IPS-NIHi7 (cell line): Measurements from ENCODE around the gene TEK.

ENCODE experiments used
- DNase-seq: peaks from one replicate; pipeline ENCODE4 v3.0.0; 2012; ENCODE audit warnings: mixed read lengths; ENCODE audit errors: extremely low spot score

Gene TEK

DNA sequence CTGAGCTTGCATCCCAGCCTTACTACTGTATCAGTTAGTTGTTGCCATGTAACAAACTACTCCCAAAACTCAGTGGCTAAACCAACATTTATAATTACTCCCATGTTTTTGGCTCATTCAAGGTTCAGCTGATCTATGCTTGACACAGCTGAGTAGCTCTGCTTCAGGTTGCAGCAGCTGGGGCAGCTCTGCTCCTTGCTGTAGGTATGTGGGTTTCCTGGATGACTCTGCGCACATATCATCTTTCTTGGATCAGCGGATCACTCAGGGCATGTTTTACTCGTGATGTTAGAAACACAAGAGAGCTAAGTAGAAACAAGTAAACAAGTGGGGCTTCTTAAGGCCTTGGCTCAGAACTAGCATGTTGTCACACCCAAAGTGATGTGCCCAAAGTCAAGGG lies 15.1 kb downstream of the TEK start:
- DNase-seq, result no peak

DNA sequence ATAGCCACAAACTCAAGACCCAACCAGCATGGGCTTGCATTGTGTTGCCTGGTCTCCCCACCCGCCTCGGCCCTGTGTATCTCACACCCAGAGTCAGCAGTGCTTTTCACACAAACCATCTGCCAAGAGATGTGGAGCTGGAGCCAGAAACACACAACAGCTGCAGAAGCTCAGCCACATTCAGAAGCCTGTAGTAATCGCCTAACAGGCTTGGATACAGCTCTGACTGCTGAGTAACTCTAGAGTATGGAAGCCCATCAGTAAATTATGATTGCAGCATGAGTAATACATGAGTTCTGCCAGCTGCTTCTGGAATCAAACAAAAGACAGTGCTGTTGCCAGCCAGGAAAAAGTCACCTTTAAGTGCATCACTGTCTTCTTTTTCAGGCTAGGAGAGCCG lies 16.0 kb downstream of the TEK start:
- no peak for DNase-seq

DNA sequence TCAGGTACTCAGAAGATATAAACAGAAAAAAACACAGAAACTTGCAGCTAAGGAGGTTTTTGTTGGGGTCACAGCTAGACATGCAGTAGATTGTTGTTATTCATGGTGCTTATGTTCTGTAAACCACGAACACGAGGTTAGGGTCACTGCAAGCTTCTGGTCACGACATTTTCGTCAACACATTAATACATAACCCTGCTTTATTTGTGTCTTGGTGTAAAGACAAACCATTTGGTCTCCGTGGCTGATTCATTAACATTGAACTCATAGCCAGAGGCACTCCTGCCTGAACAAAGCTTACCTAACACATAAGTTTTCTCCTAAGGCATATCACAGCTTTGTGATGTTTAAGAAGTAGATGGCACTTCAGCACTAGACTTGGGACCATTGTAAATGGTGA lies 16.9 kb downstream of the TEK start:
- no peak for DNase-seq

DNA sequence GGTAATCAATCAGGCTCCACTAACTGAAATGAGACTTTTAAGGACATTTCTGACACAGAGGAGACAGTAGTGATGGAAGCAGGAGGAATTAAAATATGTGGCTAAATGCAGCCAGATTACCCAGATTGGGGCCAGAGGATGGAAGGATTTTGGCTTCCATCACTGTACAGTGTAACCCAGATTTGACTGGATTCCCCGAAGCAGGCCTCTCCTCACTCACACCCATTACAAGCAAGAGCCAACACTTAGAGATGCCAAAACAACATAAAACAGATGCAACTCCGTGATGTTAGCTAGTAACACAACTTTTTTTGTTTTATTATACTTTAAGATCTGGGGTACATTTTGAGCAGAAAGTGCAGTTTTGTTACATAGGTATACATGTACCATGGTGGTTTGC lies 17.6 kb downstream of the TEK start:
- DNase-seq, result no peak

DNA sequence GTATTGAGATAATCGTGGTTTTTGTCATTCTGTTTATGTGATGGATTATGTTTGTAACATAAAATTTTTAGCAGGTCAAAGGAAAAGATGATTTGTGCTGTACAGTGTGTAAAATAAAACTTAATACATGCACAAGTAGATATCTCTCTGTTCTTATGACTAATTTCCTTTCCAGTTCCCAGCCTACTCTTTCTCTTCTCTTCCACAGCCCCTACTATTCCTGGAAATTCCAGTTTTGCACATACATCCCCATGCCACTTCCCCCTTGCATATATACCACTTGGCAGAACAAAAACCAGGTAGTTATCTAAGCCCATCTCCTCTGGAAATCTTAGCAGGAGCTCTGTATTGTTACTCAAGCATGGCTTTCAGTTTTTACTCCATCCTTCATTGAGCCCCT lies 20.2 kb downstream of the TEK start:
- no peak for DNase-seq

DNA sequence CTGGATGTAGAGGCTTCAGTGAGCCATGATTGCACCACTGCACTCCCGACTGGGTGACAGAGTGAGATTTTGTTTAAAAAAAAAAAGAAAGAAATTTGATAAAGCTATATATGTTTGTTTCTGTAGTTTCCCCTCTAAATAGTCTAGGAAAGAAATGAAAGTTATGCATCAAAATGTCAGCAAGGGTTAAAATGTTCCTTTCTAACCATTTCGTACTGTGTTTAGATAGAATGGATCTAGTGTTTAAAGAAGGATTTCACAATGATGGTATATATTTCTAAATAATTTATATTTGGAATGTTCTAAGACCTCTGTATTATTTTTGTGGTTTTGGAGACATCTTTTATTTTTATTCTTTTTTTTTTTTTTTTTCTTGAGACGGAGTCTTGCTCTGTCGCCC lies 22.7 kb downstream of the TEK start:
- no peak for DNase-seq

DNA sequence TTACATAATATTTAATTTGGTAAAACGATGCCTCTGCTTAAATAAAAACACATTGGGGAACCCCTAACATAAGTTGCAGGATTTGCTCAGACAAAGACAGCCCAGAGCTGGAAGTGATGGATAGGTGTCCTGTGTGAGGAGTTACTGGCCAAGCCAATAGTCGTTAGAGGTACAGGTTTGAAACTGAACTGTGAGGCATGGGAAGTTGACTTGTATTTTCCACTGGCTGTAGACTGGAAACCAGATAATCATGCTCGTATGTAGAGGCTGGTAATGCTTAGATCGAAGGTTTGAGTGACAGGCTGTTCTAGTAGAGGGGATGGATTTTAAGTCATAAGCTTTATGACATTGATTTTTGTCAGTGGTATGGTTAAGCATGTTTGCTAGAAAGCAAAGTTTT lies 24.8 kb downstream of the TEK start:
- DNase-seq, result no peak

DNA sequence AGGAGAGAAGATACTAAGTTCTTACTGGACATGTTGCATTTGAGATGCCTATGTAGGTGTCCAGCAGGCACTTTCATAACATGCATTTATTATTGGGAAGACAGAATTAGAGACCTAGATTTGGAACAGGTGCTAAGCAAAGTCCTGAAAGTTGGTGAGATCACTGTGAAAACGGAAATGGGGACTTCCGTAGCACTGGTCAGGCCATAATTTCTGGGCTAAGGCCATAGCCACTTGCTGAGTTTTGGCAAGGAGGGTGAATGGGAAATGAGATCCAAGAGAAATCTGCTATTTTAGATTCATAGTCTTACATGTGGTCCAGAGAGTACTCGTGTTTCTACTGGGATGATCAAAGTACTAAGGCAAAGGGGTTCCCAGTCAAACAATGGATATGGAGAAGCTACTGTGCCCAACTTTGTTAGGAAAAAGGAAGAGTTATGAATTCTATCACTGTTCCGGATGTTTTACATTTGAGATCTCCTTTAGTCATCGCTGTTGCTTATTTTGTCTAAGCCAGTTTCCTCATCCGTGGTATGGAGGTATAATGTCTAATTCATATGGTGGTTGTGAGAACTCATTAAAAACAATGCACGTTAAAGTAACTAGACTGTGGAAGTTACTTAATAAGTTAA lies 33.4 kb downstream of the TEK start:
- no peak for DNase-seq

DNA sequence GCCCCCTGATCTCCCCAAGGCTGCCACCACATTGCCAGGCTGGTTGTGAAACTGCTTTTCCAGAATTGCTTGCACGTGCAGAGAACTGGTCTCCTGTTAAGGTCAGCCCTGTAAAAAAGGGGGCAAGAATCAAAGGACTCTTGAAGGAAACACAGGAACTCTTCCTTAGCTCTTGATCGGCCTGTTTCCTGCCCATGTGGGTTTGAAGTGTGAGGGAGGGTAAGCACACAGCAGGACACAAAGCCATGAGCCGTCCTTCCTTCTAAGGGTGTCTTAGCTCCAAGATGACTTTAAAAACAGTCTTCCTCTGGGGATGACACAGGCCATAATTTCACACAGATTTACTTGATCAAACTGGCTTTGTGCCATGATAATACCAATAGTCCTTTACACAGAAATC lies 36.1 kb downstream of the TEK start:
- peak; percentile 40 for DNase-seq

DNA sequence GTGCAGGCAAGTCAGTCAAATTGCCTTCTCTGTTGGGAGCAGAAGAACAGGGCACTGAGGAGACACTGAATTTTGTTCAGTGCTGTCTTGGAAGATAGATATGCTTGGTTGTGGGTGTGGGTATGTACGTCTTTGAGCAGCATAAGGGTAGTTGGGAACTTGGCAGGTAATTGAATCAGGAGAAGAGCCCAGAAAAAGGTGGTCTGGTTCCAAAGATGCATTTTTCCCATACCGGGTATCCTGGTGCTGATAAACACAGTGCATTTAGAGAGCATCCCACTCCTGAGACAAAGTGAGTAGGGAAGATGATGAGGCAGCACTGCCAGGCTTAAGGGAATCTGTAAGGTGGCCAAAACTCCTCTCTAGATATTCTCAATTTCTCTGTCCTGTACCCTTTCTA lies 40.6 kb downstream of the TEK start:
- no peak for DNase-seq

DNA sequence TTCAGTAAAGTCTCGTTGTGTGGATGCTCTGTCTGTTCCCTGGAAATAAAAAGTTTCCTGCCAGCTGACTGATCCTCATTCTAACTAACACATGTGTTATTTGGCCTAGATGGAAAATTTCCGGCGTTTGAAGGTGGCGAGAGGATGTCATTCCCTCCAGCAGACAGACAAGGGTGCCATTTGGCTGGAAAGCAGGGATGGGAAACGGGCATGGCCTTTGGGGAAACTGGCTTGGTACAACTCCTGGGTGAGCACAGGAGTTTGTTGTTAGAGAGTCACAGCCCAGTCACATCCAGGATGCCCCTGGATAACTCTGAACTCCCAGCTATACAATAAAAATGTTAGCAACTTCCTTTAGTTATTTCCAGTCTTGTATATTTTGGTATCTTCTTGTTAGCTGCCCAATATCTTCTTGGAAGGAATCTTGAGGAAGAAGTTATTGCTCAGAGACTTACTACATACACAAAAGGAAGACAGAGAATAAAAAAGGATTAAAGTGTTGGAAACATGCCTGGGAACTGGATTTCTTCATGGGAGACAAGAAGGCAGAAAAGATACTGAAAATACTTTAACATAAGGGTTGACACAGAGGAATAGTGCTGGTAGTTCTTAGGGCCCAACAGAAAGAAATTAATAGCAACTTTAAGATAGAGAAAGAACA lies 41.9 kb downstream of the TEK start:
- DNase-seq, result no peak

DNA sequence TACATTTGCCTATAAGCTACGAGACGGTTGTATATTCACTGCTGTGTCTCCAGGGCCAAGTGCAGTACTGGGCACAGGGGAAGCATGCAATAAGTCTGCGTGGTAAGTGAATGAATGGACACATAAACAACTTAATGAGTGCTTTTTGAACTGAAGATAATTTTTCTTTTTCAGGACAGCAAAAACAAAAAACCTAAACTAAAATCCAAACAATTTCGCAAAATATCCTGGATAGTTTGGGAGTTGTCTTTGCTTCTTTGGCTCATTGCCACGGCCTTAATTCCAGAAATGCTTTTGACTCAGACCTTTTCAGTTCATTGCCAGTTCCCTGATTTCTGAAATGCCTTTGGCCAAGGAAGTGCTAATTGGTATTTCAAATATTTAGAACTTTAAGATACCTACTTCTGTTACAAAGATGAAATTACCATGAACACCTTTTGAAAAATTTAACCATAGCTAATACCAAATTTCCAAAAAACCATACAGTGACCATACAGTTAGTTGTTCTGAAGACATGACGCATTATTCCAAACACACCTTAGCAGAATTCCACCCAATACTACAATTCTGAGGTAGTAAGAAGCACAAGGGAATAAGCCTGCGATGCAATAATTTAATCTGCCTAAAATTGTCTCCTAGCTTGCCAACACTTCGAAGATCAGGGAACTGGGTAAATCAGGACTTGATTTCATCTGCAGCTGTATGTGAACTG lies 42.8 kb downstream of the TEK start:
- DNase-seq, result no peak

DNA sequence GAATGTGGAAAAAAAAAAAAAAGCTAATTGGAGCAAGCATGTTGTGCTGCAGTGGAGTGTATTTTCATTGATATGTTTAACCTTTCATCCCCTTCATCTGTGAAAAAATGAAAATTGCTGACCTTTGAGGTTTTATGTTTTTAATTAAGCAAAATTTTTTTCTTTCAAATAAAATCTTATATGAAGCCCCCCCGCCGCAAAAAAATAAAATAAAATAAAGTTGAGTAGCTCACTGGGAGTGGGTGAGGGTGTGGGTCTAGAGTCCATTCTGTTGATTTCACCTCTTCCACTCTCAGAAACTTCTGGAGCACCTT lies 43.3 kb downstream of the TEK start:
- DNase-seq, result no peak

DNA sequence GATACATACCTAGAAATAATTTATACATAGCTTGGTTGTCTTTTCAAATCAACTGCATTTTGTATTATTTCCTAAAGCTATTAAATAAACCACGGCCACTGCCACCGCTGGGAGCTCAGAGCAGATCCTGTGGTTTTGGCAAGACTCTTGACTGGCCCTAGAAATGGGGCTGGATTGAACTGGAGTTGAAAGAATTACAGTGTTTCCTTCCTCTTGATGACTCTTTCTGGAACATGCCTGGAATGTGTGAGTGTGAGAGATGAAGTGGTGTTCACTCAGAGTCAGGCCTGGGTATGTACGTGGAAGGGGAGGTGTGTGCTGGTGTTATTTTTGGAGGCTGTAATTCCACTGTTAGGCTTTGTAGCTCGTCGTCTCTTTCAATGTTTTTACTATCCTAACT lies 45.9 kb downstream of the TEK start:
- DNase-seq, result no peak

DNA sequence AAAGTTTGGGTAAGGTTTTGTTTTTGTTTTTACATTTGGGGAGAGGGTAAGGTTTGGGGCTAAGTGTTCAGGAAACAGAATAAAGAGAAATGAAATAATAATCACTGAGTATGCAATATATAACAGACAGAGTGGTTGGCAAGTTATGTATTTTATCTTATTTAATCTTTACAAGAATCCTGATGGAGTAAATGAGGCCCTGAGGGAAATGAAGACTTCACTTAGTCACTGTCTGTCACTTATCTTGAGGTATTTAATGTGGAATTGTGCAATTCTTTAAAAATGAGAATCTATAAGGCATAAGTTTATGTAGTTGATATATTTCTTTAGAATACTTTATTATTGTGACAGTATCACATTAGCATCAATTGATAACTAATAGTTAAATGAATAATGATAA lies 48.1 kb downstream of the TEK start:
- DNase-seq, result no peak

DNA sequence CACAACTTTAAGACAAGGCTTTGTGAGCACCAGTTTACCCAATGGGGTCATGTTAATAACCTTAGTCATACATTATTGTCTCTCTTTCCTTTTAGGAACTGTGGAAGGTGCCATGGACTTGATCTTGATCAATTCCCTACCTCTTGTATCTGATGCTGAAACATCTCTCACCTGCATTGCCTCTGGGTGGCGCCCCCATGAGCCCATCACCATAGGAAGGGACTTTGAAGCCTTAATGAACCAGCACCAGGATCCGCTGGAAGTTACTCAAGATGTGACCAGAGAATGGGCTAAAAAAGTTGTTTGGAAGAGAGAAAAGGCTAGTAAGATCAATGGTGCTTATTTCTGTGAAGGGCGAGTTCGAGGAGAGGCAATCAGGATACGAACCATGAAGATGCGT lies 48.7 kb downstream of the TEK start:
- DNase-seq, result peak; percentile 45

DNA sequence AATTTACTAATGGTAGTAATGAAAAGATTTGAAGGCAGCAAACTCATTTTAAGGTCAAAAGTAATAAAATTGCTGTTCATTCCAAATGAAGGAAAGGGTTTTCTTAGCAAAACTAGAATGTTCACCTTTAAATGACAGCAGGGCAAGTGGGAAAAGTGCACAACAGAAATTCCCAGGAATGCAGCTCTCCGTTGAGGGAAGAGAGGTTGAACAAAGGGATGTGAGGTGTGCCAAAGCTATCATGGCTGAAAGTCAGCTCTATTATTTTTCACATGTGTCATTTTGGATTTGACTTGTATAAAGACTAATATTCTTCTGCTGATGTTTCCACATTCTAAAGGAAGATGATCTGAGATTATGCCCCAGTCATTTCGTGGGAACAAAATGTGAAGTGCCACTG lies 51.6 kb downstream of the TEK start:
- DNase-seq, result no peak

DNA sequence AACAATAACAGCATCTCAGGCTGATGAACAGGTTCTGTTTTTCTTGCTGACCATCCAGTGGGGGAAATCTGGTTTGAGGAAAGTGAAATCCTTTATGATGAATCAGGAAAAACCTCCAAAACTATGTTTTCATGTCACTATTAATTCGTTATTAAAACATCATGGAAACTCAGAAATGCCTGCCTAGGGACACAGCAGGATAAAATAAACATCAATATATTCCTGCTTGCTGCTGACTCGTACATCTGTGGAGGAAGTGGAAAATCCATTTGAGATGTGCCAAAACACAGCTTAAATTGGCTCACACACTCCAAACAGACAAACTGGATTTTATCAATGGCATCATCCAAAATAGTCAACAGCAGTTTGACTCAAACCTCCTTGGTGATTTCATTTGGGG lies 53.0 kb downstream of the TEK start:
- no peak for DNase-seq

DNA sequence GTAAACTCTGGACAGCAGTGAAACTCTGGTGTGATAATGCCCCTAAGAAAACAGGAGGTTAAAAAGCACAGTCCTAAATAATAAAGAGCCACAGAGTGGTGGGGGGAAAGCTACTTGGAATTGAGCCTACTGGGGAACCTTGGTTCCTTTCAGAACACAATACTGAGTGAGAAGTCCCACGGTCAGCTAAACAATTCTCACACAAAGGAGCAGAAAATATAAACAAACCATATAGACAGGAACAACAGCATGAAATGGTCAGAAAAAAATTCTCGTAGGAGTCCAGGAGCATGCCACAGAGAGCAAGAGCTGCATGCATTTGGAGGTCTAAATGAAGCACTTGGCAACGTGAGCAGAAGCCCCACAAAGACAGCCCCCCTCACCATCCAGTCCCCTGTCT lies 56.0 kb downstream of the TEK start:
- no peak for DNase-seq

DNA sequence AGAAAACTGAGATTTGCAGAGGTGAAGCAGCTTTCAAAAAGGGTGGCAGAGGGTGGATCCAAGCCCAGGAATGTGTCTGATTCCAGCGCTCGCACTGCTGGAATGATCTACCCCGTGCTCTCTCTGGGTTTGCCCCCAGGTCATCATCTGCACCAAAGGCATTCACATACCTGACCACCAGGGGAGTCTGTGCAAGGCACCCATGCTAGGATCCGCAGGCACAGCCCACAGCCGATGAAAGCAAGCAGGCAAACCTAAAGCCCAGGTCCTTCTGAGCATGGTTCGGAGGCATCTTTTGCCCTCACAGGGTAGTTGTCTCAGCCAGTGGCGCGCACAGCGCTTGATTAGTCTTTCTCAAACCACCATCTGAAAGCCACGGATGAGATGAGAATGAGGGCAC lies 56.6 kb downstream of the TEK start:
- DNase-seq, result peak; percentile 75

DNA sequence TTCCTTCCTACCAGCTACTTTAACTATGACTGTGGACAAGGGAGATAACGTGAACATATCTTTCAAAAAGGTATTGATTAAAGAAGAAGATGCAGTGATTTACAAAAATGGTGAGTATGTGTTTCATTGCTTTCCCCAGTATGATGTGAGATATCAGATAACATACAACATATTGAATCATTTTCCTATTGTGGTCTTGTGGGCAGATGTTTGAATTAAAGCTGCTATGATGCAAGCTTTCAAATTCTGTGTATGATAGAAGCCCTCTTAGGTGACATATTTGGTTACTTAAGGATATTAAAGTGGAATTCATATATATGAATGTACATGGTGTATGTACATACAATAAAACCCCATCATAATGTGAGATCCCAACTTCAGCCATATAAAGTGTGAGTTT lies 59.5 kb downstream of the TEK start:
- DNase-seq, result no peak

DNA sequence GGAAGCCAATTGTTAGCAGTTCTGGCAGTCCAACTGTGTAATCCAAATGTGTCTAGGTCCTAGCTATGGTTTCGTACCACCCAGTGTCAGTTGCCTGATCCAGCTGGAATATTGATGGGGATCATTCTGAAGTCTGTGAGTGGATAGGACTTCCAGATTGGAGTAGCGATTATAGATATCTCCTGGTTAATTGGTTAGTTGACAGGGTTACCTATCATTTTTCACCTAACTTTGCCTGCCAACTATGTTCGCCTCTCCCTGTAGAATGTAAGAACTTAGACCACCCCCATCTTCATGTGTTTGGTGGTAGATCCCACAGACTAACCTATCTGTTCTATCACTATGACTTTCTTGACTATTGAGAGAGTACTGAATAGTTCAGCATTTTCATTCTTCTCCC lies 59.9 kb downstream of the TEK start:
- no peak for DNase-seq

DNA sequence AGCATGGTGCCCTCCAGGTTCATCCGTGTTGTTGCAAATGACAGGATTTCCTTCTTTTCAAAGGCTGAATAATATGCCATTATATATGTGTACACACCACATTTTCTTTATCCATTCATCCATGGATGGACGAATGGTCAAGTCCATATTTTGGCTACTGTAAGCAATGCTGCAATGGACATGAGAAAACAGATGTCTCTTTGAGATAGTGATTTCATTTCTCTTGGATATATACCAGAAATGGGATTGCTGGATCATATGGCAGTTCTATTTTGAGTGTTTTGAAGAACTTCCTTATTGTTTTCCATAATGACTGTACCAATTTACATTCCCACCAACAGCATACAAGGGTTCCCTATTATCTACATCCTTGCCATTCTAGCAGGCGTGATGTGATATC lies 67.9 kb downstream of the TEK start:
- no peak for DNase-seq
